Inflammatory macrophage treated with lipopolysaccharide for 4 hours (primary cell): ENCODE results near the gene TOR4A.
A peak's percentile ranks its signal among the peaks of the same experiment; 100 is the strongest.
"Not testable (repeated sequence)": the region's sequence is repeated elsewhere in the genome, so short reads cannot be mapped to it uniquely, and the experiment has no call there.

Experiments used
- DNase-seq: peaks from one replicate; pipeline ENCODE4 v3.0.0-alpha.2; 2020

Gene TOR4A

GRCh38 chr9:137253717-137254623 is 23.6 kb upstream of the TOR4A start:
- DNase-seq, result no peak

- DNase-seq, result peak; percentile 82
Measured at GRCh38 chr9:137254624-137255447, 22.7 kb upstream of the TOR4A start, which contains the start of gene NELFB. TSS of gene NELFB (plus strand) at chr9:137255327.

- DNase-seq, result peak; percentile 28
Measured at GRCh38 chr9:137255448-137256114, 21.9 kb upstream of the TOR4A start.

- DNase-seq, result no peak
Measured at GRCh38 chr9:137256362-137256761, 21.2 kb upstream of the TOR4A start.

GRCh38 chr9:137256856-137257255 is 20.7 kb upstream of the TOR4A start:
- no peak for DNase-seq

GRCh38 chr9:137262173-137262908 is 15.2 kb upstream of the TOR4A start:
- not testable (repeated sequence) for DNase-seq

GRCh38 chr9:137262909-137263285 is 14.6 kb upstream of the TOR4A start:
- no peak for DNase-seq

- no peak for DNase-seq
Measured at GRCh38 chr9:137263506-137263905, 14.0 kb upstream of the TOR4A start.

GRCh38 chr9:137264067-137264466 is 13.5 kb upstream of the TOR4A start:
- no peak for DNase-seq

GRCh38 chr9:137265496-137266161 is 11.9 kb upstream of the TOR4A start:
- no peak for DNase-seq

GRCh38 chr9:137266162-137266527 is 11.4 kb upstream of the TOR4A start:
- DNase-seq, result no peak

GRCh38 chr9:137266585-137267453 is 10.7 kb upstream of the TOR4A start:
- DNase-seq, result no peak

- no peak for DNase-seq
Measured at GRCh38 chr9:137267933-137268355, 9.6 kb upstream of the TOR4A start.

GRCh38 chr9:137268538-137269201 is 8.9 kb upstream of the TOR4A start:
- no peak for DNase-seq

GRCh38 chr9:137269231-137269772 is 8.2 kb upstream of the TOR4A start:
- no peak for DNase-seq

- no peak for DNase-seq
Measured at GRCh38 chr9:137270929-137271695, 6.4 kb upstream of the TOR4A start.

GRCh38 chr9:137271696-137272076 is 5.8 kb upstream of the TOR4A start:
- DNase-seq, result no peak

- DNase-seq, result no peak
Measured at GRCh38 chr9:137272241-137273094, 5.1 kb upstream of the TOR4A start.
